HepG2 (cell line): Measurements from ENCODE around the gene PRDX5. TPM values are rescaled to one million over a fixed set of nuclear protein-coding genes. Genes with fewer than 3 reads are reported as not detected.
A peak's percentile ranks its signal among the peaks of the same experiment; 100 is the strongest.

Experiments used
- DPF2 ChIP-seq: sonication (generic); formaldehyde crosslinking; IDR thresholded peaks from 2 replicates; pipeline ENCODE4 v1.4.0; 2020; ENCODE audit warnings: mild to moderate bottlenecking, low read depth, missing genetic modification reagents, borderline replicate concordance
- EP300 ChIP-seq, 3 experiments: sonication (generic) in 1 of 3; formaldehyde crosslinking in 1 of 3; IDR thresholded peaks; 2 replicates each; pipeline versions ENCODE4 v1.5.1 to v1.6.1; 2011 to 2020; ENCODE audit warnings: low read depth in 2 of 3, low read length in 2 of 3, borderline replicate concordance in 1 of 3, improper control_type of control experiment in 1 of 3, mild to moderate bottlenecking in 1 of 3, missing genetic modification reagents in 1 of 3, moderate library complexity in 1 of 3
- HDAC1 ChIP-seq: sonication (generic); formaldehyde crosslinking; IDR thresholded peaks from 2 replicates; pipeline ENCODE4 v1.5.1; 2020; ENCODE audit warnings: mild to moderate bottlenecking, missing genetic modification reagents
- HDAC6 ChIP-seq: fragments of 200-600 bp; sonication (generic); IDR thresholded peaks from 2 replicates; pipeline ENCODE4 v1.7.0; 2017; ENCODE audit warnings: mild to moderate bottlenecking, antibody characterized with exemption, low read length, low read depth
- HIVEP1 ChIP-seq: sonication (generic); formaldehyde crosslinking; IDR thresholded peaks from 2 replicates; pipeline ENCODE4 v1.4.0; 2020; ENCODE audit warnings: mild to moderate bottlenecking, missing genetic modification reagents
- HNF4G ChIP-seq, 2 experiments: sonication (generic) in 1 of 2; formaldehyde crosslinking in 1 of 2; IDR thresholded peaks; 2 replicates each; pipeline versions ENCODE4 v1.4.0 to v1.6.1; 2011 to 2020; ENCODE audit warnings: borderline replicate concordance in 2 of 2, low read depth in 2 of 2, mild to moderate bottlenecking in 2 of 2, low read length in 1 of 2, missing genetic modification reagents in 1 of 2, moderate library complexity in 1 of 2
- KDM2A ChIP-seq: sonication (generic); formaldehyde crosslinking; IDR thresholded peaks from 2 replicates; pipeline ENCODE4 v1.4.0; 2020; ENCODE audit warnings: low read depth, missing genetic modification reagents, borderline replicate concordance
- MAZ ChIP-seq, 2 experiments: sonication (generic) in 1 of 2; formaldehyde crosslinking in 1 of 2; IDR thresholded peaks; 2 replicates each; pipeline versions ENCODE4 v1.5.0 to v1.6.1; 2012 to 2020; ENCODE audit warnings: low read depth in 2 of 2, mild to moderate bottlenecking in 2 of 2, borderline replicate concordance in 1 of 2, improper control_type of control experiment in 1 of 2, low read length in 1 of 2, missing genetic modification reagents in 1 of 2, moderate library complexity in 1 of 2
- NONO ChIP-seq, 2 experiments: fragments of 450-650 bp in 1 of 2; sonication (generic) in 1 of 2; formaldehyde crosslinking in 1 of 2; IDR thresholded peaks in 1 of 2; conservative IDR thresholded peaks in 1 of 2; 2 replicates each; pipeline versions ENCODE4 v1.6.1 to v1.8.0; 2017 to 2022; ENCODE audit warnings: mild to moderate bottlenecking in 1 of 2, missing genetic modification reagents in 1 of 2, moderate library complexity in 1 of 2
- RARA ChIP-seq: IDR thresholded peaks from 2 replicates; pipeline ENCODE4 v1.6.1; 2016; ENCODE audit warnings: missing genetic modification reagents, missing compliant biosample characterization
- SNAPC2 ChIP-seq: sonication (generic); formaldehyde crosslinking; IDR thresholded peaks from 2 replicates; pipeline ENCODE4 v1.8.1; 2022; ENCODE audit warnings: mild to moderate bottlenecking, missing genetic modification reagents
- ZMYM3 ChIP-seq: sonication (generic); formaldehyde crosslinking; IDR thresholded peaks from 2 replicates; pipeline ENCODE4 v1.5.1; 2020; ENCODE audit warnings: mild to moderate bottlenecking, missing genetic modification reagents
- ZNF326 ChIP-seq: sonication (generic); formaldehyde crosslinking; IDR thresholded peaks from 2 replicates; pipeline ENCODE4 v1.4.0; 2020; ENCODE audit warnings: missing genetic modification reagents, borderline replicate concordance
- ZNF510 ChIP-seq: sonication (generic); formaldehyde crosslinking; IDR thresholded peaks from 2 replicates; pipeline ENCODE4 v1.4.0; 2020; ENCODE audit warnings: low read depth, mild to moderate bottlenecking, missing genetic modification reagents
- ZNF761 ChIP-seq: sonication (generic); formaldehyde crosslinking; conservative IDR thresholded peaks from 2 replicates; pipeline ENCODE4 v1.4.0; 2020; ENCODE audit warnings: mild to moderate bottlenecking, missing genetic modification reagents
- polyA plus RNA-seq, 8 experiments: library from polyadenylated mRNA; depleted of rRNA in 3 of 8; stranded (reverse) in 7 of 8; unstranded in 1 of 8; fragments of >200 nt; fragmentation: Illumina TruSeq in 4 of 8; extraction: Trizol in 4 of 8; gene quantifications; 2 replicates each; pipeline versions ENCODE4 v1.2.1 to v1.2.3, GENCODE V29; 2011 to 2016; ENCODE audit warnings: low read depth in 4 of 8, missing spikeins in 1 of 8, mixed read lengths in 1 of 8; ENCODE audit not compliant: insufficient read depth in 1 of 8
- total RNA-seq, 5 experiments: library from RNA; depleted of rRNA; stranded (reverse); fragments of >200 nt; fragmentation: Illumina TruSeq; extraction: Trizol; gene quantifications; 2 replicates each; pipeline ENCODE4 v1.2.3, GENCODE V29; 2016; ENCODE audit warnings: low read depth in 1 of 5
- TF ChIP-seq, protein P1 (sequence below): sonication (generic); formaldehyde crosslinking; IDR thresholded peaks from 2 replicates; pipeline ENCODE4 v1.4.0; 2020; ENCODE audit warnings: low read depth, mild to moderate bottlenecking, missing genetic modification reagents
- TF ChIP-seq, protein P2 (sequence below): sonication (generic); formaldehyde crosslinking; IDR thresholded peaks from 2 replicates; pipeline ENCODE4 v1.4.0; 2020; ENCODE audit warnings: mild to moderate bottlenecking, missing genetic modification reagents
- TF ChIP-seq, protein P3 (sequence below): sonication (generic); formaldehyde crosslinking; IDR thresholded peaks from 2 replicates; pipeline ENCODE4 v1.4.0; 2020; ENCODE audit warnings: missing genetic modification reagents, borderline replicate concordance

Gene PRDX5
- total and polyA plus RNA-seq, 2 of the 13 experiments (the other 11 are each of a cell fraction or from before 2014, with no cell fraction given), result 215 to 311 TPM

DNA sequence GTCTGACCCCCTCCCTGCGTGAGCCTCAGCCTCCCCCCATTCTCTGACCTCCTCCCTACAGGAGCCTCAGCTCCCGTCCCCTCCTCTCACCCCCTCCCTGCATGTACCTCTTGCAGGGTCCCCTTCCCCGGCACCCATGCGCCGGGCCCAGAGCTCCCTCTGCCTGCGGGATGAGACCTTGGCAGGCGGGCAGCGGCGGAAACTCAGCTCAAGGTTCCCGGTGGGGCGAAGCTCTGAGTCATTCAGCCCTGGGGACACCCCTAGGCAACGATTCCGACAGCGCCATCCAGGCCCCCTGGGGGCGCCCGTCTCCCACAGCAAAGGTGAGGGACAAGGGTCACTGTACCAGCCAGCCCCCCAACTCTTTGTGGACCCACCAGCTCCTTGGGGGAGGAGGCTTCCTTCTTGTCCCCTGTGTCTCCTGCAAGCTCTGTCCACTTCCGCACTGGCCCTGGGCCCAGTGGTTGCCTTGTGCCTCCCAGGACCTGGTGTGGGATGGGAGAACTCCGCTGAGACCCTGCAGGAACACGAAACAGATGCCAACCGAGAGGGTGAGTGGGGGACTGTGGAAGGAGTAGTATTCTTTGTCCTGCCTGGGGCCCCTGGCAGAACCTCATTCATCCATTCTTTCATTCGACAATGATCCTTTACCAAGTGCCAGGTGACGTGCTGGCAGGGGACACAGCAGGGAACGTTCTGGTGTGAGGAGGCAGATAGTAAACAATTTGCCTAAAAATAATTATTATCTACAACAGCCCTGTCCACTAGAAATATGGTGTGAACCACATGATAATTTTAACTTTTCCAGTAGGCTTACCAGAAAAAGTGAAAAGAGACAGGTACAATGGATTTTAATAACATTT, 37.4 kb downstream of the PRDX5 start (continued):
- TF ChIP-seq, protein P1, sequence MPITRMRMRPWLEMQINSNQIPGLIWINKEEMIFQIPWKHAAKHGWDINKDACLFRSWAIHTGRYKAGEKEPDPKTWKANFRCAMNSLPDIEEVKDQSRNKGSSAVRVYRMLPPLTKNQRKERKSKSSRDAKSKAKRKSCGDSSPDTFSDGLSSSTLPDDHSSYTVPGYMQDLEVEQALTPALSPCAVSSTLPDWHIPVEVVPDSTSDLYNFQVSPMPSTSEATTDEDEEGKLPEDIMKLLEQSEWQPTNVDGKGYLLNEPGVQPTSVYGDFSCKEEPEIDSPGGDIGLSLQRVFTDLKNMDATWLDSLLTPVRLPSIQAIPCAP, result no peak
- TF ChIP-seq SNAPC2 (CRISPR knock-in tag) (no peak), NONO (IDR thresholded peaks at IDR 0.05) (no peak), NONO (CRISPR knock-in tag; conservative IDR thresholded peaks at IDR 0.05) (0 out of 2 replicates have a peak, but pooled peaks have one; percentile 31), MAZ (IDR thresholded peaks at IDR 0.05; ENCODE audit: borderline replicate concordance, low read depth, low read length) (peak; percentile 68; the same call in 1 of the 2 replicates), MAZ (CRISPR knock-in tag; IDR thresholded peaks at IDR 0.05; ENCODE audit: low read depth) (peak; percentile 75; the same call in 1 of the 2 replicates), HDAC6 (no peak), HNF4G (IDR thresholded peaks at IDR 0.05; ENCODE audit: borderline replicate concordance, low read depth, low read length) (peak; percentile 58; the same call in 1 of the 2 replicates), HNF4G (CRISPR knock-in tag; IDR thresholded peaks at IDR 0.05; ENCODE audit: borderline replicate concordance, low read depth) (peak; percentile 71; the same call in 1 of the 2 replicates), HDAC1 (peak; percentile 66), ZMYM3 (0 out of 2 replicates have a peak, but pooled peaks have one; percentile 54), RARA (CRISPR knock-in tag) (peak; percentile 47), EP300 (IDR thresholded peaks at IDR 0.05; ENCODE audit: low read depth in 2 of 2, low read length in 2 of 2) (no peak), EP300 (CRISPR knock-in tag; IDR thresholded peaks at IDR 0.05; ENCODE audit: borderline replicate concordance) (no peak), HIVEP1 (CRISPR knock-in tag) (peak; percentile 93), ZNF326 (CRISPR knock-in tag) (no peak), DPF2 (CRISPR knock-in tag) (peak; percentile 34; the same call in 1 of the 2 replicates), KDM2A (CRISPR knock-in tag) (peak; percentile 68; the same call in 1 of the 2 replicates), ZNF510 (no peak), ZNF761 (CRISPR knock-in tag) (no peak)
- TF ChIP-seq, protein P2, sequence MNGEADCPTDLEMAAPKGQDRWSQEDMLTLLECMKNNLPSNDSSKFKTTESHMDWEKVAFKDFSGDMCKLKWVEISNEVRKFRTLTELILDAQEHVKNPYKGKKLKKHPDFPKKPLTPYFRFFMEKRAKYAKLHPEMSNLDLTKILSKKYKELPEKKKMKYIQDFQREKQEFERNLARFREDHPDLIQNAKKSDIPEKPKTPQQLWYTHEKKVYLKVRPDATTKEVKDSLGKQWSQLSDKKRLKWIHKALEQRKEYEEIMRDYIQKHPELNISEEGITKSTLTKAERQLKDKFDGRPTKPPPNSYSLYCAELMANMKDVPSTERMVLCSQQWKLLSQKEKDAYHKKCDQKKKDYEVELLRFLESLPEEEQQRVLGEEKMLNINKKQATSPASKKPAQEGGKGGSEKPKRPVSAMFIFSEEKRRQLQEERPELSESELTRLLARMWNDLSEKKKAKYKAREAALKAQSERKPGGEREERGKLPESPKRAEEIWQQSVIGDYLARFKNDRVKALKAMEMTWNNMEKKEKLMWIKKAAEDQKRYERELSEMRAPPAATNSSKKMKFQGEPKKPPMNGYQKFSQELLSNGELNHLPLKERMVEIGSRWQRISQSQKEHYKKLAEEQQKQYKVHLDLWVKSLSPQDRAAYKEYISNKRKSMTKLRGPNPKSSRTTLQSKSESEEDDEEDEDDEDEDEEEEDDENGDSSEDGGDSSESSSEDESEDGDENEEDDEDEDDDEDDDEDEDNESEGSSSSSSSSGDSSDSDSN (CRISPR knock-in tag), result peak; percentile 56; the same call in 1 of the 2 replicates
- TF ChIP-seq, protein P3, sequence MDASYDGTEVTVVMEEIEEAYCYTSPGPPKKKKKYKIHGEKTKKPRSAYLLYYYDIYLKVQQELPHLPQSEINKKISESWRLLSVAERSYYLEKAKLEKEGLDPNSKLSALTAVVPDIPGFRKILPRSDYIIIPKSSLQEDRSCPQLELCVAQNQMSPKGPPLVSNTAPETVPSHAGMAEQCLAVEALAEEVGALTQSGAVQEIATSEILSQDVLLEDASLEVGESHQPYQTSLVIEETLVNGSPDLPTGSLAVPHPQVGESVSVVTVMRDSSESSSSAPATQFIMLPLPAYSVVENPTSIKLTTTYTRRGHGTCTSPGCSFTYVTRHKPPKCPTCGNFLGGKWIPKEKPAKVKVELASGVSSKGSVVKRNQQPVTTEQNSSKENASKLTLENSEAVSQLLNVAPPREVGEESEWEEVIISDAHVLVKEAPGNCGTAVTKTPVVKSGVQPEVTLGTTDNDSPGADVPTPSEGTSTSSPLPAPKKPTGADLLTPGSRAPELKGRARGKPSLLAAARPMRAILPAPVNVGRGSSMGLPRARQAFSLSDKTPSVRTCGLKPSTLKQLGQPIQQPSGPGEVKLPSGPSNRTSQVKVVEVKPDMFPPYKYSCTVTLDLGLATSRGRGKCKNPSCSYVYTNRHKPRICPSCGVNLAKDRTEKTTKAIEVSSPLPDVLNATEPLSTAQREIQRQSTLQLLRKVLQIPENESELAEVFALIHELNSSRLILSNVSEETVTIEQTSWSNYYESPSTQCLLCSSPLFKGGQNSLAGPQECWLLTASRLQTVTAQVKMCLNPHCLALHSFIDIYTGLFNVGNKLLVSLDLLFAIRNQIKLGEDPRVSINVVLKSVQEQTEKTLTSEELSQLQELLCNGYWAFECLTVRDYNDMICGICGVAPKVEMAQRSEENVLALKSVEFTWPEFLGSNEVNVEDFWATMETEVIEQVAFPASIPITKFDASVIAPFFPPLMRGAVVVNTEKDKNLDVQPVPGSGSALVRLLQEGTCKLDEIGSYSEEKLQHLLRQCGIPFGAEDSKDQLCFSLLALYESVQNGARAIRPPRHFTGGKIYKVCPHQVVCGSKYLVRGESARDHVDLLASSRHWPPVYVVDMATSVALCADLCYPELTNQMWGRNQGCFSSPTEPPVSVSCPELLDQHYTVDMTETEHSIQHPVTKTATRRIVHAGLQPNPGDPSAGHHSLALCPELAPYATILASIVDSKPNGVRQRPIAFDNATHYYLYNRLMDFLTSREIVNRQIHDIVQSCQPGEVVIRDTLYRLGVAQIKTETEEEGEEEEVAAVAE (CRISPR knock-in tag), result no peak
